ENCODE results near the gene FGF12. TPM values are rescaled to one million over a fixed set of nuclear protein-coding genes. Genes with fewer than 3 reads are reported as not detected.

Gene FGF12
- total RNA-seq, 2 donors from 2014 or later, result 0.25 to 0.48 TPM

DNA sequence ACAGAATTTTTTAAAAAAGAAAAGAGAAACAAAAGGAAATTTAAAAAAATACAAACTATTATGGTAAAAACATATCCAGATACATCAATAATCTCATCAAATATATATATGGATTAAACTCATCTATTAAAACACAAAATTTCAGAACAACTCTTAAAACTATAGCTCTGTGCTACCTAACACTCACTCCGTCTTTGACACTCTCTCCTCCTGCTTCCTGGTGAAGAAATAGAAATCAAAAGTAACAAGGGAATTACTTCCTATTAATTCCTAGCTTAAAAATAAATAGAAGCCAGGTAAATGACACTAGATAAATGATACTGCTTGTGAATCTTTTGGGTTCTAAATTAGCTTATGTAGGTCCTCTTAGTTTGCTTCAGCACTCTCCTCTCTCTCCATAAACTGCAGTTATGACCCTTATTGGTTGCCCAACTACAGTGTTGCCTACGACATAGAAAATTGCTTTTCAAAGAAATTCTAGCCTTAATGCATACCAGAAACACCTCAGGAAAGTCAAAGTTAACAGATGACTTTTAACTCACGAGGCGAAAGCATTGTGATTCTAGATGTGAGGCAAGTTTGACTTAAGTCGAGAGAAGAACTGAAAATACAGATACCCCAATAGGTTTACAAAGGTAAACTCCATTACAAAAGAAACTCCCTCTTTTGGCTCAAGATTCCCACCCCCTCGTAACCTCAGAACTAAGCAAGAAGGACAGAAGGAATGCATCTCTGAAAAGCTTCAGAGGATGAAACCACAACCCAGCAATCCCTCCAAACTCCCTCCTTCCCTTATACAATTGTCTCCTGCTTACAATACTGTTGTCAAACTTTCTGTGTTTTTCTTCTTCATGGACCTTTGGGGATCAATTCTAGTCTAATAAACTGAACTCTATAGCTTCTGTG lies 394.7 kb downstream of the FGF12 start:
- intact Hi-C loops (cut with DNase I), result no loop called here
- DNase-seq, result no peak
- Histone ChIP-seq H3K9me3 (no peaks in the 10 kb centered on the region), H3K4me3 (no peak overlapping the region), H3K9ac (ENCODE audit: low read depth in 2 of 2, low read length in 2 of 2) (no peak overlapping the region), H3K27me3 (no peaks in the 10 kb centered on the region), H3K27ac (no peak overlapping the region), H3K36me3 (no peaks in the 10 kb centered on the region), H3K4me1 (no peaks in the 10 kb centered on the region)
- TF ChIP-seq, protein P1, sequence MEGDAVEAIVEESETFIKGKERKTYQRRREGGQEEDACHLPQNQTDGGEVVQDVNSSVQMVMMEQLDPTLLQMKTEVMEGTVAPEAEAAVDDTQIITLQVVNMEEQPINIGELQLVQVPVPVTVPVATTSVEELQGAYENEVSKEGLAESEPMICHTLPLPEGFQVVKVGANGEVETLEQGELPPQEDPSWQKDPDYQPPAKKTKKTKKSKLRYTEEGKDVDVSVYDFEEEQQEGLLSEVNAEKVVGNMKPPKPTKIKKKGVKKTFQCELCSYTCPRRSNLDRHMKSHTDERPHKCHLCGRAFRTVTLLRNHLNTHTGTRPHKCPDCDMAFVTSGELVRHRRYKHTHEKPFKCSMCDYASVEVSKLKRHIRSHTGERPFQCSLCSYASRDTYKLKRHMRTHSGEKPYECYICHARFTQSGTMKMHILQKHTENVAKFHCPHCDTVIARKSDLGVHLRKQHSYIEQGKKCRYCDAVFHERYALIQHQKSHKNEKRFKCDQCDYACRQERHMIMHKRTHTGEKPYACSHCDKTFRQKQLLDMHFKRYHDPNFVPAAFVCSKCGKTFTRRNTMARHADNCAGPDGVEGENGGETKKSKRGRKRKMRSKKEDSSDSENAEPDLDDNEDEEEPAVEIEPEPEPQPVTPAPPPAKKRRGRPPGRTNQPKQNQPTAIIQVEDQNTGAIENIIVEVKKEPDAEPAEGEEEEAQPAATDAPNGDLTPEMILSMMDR (IDR thresholded peaks at IDR 0.05), result no peak

DNA sequence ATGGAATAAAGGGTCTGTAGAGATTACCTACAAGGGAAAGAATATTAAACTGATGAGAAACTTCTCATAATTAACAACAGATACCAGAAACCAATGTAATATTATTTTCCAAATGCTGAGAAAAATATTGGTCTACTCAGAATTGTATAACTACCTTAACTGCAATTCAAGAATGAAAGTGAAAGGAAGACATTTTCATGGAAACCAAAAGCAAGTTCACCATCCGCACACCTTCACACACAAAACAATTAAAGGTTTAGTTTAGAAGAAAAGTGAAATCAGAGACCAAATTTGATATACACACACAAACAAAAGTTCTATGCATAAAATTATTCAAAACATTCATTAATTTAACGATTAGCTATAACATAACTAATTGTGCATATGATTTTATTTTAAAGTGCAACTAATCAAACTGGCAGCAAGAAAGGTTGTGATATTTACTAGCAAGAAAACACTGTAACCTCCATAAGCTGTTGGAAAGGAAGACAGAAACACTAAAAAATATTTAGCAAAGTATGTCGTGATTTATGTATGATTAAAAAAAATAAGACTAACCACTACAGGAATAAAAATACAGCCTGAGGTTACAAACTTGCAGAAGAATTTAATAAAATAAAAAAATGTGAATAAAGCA lies 395.5 kb downstream of the FGF12 start:
- H3K4me3 ChIP-seq, result no peak overlapping the region
- H3K36me3 ChIP-seq, result no peaks in the 10 kb centered on the region
- H3K9ac ChIP-seq (ENCODE audit: low read depth in 2 of 2, low read length in 2 of 2), result no peak overlapping the region
- no peaks in the 10 kb centered on the region for H3K9me3 ChIP-seq
- intact Hi-C loops (cut with DNase I), result no loop called here
- no peak overlapping the region for H3K27ac ChIP-seq
- DNase-seq, result no peak
- no peaks in the 10 kb centered on the region for H3K27me3 ChIP-seq
- H3K4me1 ChIP-seq, result no peaks in the 10 kb centered on the region
- TF ChIP-seq, protein P1 (IDR thresholded peaks at IDR 0.05), result no peak

DNA sequence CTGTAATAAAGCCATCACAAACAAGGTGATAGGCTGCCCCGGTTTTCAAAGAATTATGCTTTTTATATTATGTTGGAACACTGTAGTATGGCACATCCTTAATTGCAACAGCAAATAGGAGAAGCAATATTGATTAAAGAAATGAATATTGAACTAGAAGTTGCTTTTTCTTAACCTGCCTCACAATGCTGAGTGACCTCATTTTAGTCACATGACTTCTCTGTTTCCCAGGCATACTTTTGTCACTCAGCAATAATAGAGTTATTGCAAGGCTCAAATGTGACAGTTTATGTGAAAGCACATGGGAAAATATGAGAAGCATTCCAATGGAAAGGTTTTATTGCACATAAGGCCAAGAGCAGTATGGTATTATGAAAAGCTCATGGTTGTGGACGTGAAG lies 400.7 kb downstream of the FGF12 start:
- H3K36me3 ChIP-seq, result no peaks in the 10 kb centered on the region
- DNase-seq, result no peak
- no peaks in the 10 kb centered on the region for H3K27me3 ChIP-seq
- intact Hi-C loops (cut with DNase I), result no loop called here
- no peaks in the 10 kb centered on the region for H3K4me1 ChIP-seq
- no peak overlapping the region for H3K4me3 ChIP-seq
- no peaks in the 10 kb centered on the region for H3K9me3 ChIP-seq
- H3K9ac ChIP-seq (ENCODE audit: low read depth in 2 of 2, low read length in 2 of 2), result no peak overlapping the region
- H3K27ac ChIP-seq, result no peak overlapping the region
- TF ChIP-seq, protein P1 (IDR thresholded peaks at IDR 0.05), result no peak

DNA sequence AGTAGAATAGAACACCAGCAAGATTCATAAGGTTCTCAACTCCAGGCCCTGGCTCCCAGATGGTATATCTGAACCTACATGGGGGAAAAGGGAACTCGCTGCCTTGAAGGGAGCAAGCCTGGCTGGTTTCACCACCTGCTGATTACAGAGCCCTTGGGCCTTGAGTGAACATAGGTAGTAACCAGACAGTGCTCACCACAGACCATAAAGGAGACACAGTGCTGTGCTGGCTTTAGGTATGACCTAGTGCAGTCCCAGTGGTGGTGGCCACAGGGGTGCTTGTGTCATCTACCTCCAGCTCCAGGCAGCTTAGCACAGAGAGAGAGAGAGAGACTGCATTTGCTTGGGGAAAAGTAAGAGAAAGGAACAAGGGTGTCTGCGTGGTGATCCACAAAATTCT lies 409.8 kb downstream of the FGF12 start:
- Histone ChIP-seq H3K27me3 (no peaks in the 10 kb centered on the region), H3K4me1 (no peaks in the 10 kb centered on the region), H3K9me3 (no peaks in the 10 kb centered on the region), H3K9ac (ENCODE audit: low read depth in 2 of 2, low read length in 2 of 2) (no peak overlapping the region), H3K36me3 (no peaks in the 10 kb centered on the region), H3K4me3 (no peak overlapping the region), H3K27ac (no peak overlapping the region)
- TF ChIP-seq, protein P1 (IDR thresholded peaks at IDR 0.05), result no peak
- no peak for DNase-seq
- intact Hi-C loops (cut with DNase I), result no loop called here

DNA sequence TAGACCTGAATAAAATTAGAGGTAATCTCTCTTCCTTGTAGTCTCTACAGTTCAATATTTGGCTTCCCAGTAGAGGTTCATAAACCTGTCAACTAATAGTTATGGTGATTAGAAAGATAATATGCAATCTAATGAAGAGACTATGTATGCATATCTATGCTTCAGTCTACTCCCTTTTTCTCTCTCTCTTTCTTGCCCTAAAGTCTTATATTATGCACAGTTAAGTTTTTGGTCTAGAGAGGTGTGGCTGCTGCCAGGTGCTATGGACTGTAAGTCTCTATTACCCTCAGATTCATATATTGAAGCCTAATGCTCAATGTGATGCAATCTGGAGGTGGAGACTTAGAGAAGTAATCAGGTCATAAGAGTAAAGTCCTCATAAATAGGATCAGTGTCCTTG lies 413.7 kb downstream of the FGF12 start:
- no peak overlapping the region for H3K27ac ChIP-seq
- no peak overlapping the region for H3K9ac ChIP-seq (ENCODE audit: low read depth in 2 of 2, low read length in 2 of 2)
- no peak for DNase-seq
- H3K27me3 ChIP-seq, result no peaks in the 10 kb centered on the region
- H3K9me3 ChIP-seq, result no peaks in the 10 kb centered on the region
- no peak overlapping the region for H3K4me3 ChIP-seq
- no peaks in the 10 kb centered on the region for H3K36me3 ChIP-seq
- H3K4me1 ChIP-seq, result no peaks in the 10 kb centered on the region
- TF ChIP-seq, protein P1 (IDR thresholded peaks at IDR 0.05), result no peak
- intact Hi-C loops (cut with DNase I), result no loop called here
